Endodermal cell (in vitro differentiated cells): ENCODE results near the gene XYLT1. TPM values are rescaled to one million over a fixed set of nuclear protein-coding genes. Genes with fewer than 3 reads are reported as not detected.

ENCODE experiments used
- DNase-seq: peaks from one replicate; pipeline ENCODE4 v3.0.0-alpha.2; 2017
- H3K27ac ChIP-seq: 2 replicates; pipeline ENCODE4 v1.5.1; 2013; ENCODE audit warnings: mild to moderate bottlenecking, low read depth, low read length, moderate library complexity
- H3K27me3 ChIP-seq: 2 replicates; pipeline ENCODE4 v1.6.1; 2013; ENCODE audit warnings: mild to moderate bottlenecking, low read length, moderate library complexity; ENCODE audit not compliant: insufficient read depth, control insufficient read depth, poor library complexity, severe bottlenecking
- H3K36me3 ChIP-seq: 2 replicates; pipeline ENCODE4 v1.7.0; 2013; ENCODE audit warnings: mild to moderate bottlenecking, low read length, moderate library complexity; ENCODE audit not compliant: control insufficient read depth, insufficient read depth
- H3K4me1 ChIP-seq: one replicate; pipeline ENCODE4 v1.7.0; 2013; ENCODE audit warnings: low read length; ENCODE audit not compliant: control insufficient read depth, insufficient read depth
- H3K4me3 ChIP-seq: 2 replicates; pipeline ENCODE4 v1.5.1; 2013; ENCODE audit warnings: mild to moderate bottlenecking, low read length, moderate library complexity
- H3K9ac ChIP-seq: 2 replicates; pipeline ENCODE4 v1.6.1; 2013; ENCODE audit warnings: mild to moderate bottlenecking, low read length, moderate library complexity; ENCODE audit not compliant: poor library complexity, severe bottlenecking; ENCODE audit errors: extremely low read depth
- H3K9me3 ChIP-seq: 2 replicates; pipeline ENCODE4 v1.6.1; 2013; ENCODE audit warnings: mild to moderate bottlenecking, low read length, moderate library complexity; ENCODE audit not compliant: control insufficient read depth
- H3K27ac Mint-ChIP-seq: 2 replicates; pipeline ENCODE4 v1.8.0; 2020; ENCODE audit warnings: mixed read lengths
- H3K27me3 Mint-ChIP-seq: 2 replicates; pipeline ENCODE4 v1.8.0; 2021; ENCODE audit warnings: mild to moderate bottlenecking, mixed read lengths; ENCODE audit not compliant: insufficient read depth
- H3K36me3 Mint-ChIP-seq: 2 replicates; pipeline ENCODE4 v1.8.0; 2020; ENCODE audit warnings: low read depth, mixed read lengths
- H3K4me1 Mint-ChIP-seq: 2 replicates; pipeline ENCODE4 v1.8.0; 2020; ENCODE audit warnings: mixed read lengths
- H3K4me3 Mint-ChIP-seq: 2 replicates; pipeline ENCODE4 v1.8.0; 2020; ENCODE audit warnings: mild to moderate bottlenecking, moderate library complexity, mixed read lengths
- H3K9me3 Mint-ChIP-seq: 2 replicates; pipeline ENCODE4 v1.8.0; 2020; ENCODE audit warnings: mild to moderate bottlenecking, mixed read lengths
- WGBS, 2 experiments: methylation state at CpG; one replicate each; pipeline versions ENCODE4 v1.1.5 to v1.1.7; 2013; ENCODE audit warnings: missing lambda C conversion rate in 2 of 2, mixed read lengths in 1 of 2; ENCODE audit not compliant: insufficient coverage in 1 of 2, insufficient read length in 1 of 2; 5-methylcytosine and 5-hydroxymethylcytosine counted together
- total RNA-seq, 2 donors: library from RNA; stranded (reverse); fragmentation: NEBNext Ultra II Directional in 1 of 2; extraction: Animal tissue kit (Norgen Biotek cat#: 25700) in 1 of 2; gene quantifications; 2 replicates in 1 of 2; 3 replicates in 1 of 2; pipeline ENCODE4 v1.2.1, GENCODE V29; 2021
- TF ChIP-seq, protein P1 (sequence below): fragments of 200-600 bp; sonication (generic); conservative IDR thresholded peaks from 2 replicates; pipeline ENCODE4 v1.5.0; 2021; ENCODE audit warnings: antibody characterized with exemption, mild to moderate bottlenecking

XYLT1 gene
- total RNA-seq, 2 donors from 2014 or later = 26.8 to 28.5 TPM

DNA sequence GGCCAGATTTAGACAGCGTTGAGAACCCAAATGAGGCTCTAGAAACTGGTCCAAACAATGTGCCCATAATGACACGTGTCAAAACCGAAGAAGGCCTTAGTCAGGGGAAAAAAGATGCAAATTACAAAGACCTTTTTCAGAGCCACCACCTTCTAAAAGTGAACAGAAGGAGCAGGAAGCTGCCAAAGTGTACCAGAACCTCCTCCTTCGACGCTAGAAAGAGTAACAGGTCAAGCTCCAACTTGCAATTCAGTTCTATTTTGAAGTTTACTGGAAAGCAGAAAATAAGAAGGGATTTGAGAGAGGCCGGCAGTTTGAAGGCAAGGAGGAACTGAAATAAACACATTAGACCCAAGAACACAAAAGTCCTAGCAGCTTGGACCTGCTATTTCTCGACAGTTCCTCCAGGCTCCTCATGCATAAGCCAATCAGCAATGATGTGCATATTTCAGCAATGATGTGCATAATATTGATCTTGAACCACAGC, 61.8 kb downstream of the XYLT1 start:
- H3K27ac ChIP-seq = no peak overlapping the region

DNA sequence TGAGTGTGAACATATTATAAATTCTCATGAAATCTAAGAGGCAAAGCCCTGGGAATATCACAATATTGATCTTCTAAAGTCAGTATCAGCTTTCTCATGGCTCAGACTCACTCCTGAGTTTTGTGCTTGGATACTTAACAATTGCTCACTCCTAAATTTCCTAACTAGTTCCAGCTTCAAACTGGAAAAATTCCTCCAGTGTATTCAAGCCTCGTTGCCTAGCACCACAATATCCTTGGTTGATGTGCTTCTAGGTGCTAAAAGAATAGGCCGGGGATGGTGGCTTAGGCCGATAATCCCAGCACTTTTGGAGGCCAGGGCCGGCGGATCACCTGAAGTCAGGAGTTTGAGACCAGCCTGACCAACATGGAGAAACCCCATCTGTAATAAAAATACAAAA, 62.5 kb downstream of the XYLT1 start:
- no peak for DNase-seq
- TF ChIP-seq, protein P1, sequence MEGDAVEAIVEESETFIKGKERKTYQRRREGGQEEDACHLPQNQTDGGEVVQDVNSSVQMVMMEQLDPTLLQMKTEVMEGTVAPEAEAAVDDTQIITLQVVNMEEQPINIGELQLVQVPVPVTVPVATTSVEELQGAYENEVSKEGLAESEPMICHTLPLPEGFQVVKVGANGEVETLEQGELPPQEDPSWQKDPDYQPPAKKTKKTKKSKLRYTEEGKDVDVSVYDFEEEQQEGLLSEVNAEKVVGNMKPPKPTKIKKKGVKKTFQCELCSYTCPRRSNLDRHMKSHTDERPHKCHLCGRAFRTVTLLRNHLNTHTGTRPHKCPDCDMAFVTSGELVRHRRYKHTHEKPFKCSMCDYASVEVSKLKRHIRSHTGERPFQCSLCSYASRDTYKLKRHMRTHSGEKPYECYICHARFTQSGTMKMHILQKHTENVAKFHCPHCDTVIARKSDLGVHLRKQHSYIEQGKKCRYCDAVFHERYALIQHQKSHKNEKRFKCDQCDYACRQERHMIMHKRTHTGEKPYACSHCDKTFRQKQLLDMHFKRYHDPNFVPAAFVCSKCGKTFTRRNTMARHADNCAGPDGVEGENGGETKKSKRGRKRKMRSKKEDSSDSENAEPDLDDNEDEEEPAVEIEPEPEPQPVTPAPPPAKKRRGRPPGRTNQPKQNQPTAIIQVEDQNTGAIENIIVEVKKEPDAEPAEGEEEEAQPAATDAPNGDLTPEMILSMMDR = no peak
- H3K36me3 Mint-ChIP-seq = peaks cover 9% of the 10 kb centered on the region
- Histone ChIP-seq H3K4me3 (no peak overlapping the region), H3K4me1 (peaks cover 10% of the 10 kb centered on the region), H3K27ac (no peak overlapping the region), H3K9ac (no peak overlapping the region), H3K36me3 (no peaks in the 10 kb centered on the region), H3K9me3 (peaks cover 8% of the 10 kb centered on the region), H3K27me3 (no peaks in the 10 kb centered on the region)
- WGBS, 2 experiments = 94 to 100% methylated on average over 5 of the region's 5 CpGs
- no peaks in the 10 kb centered on the region for H3K27me3 Mint-ChIP-seq
- H3K4me1 Mint-ChIP-seq = peaks cover 31% of the 10 kb centered on the region
- no peak overlapping the region for H3K27ac Mint-ChIP-seq
- peaks cover 5% of the 10 kb centered on the region for H3K9me3 Mint-ChIP-seq
- no peak overlapping the region for H3K4me3 Mint-ChIP-seq

More for the DNA sequence above, 61.8 kb downstream of the XYLT1 start:
- Histone ChIP-seq H3K4me1 (peaks cover 5% of the 10 kb centered on the region), H3K9me3 (peaks cover 8% of the 10 kb centered on the region), H3K36me3 (no peaks in the 10 kb centered on the region), H3K9ac (no peak overlapping the region), H3K4me3 (no peak overlapping the region), H3K27me3 (no peaks in the 10 kb centered on the region)
- no peak for DNase-seq
- H3K27me3 Mint-ChIP-seq = no peaks in the 10 kb centered on the region
- TF ChIP-seq, protein P1 = no peak
- H3K36me3 Mint-ChIP-seq = peaks cover 9% of the 10 kb centered on the region
- peaks cover 28% of the 10 kb centered on the region for H3K4me1 Mint-ChIP-seq
- no peak overlapping the region for H3K27ac Mint-ChIP-seq
- 95 to 96% methylated on average over 7 of the region's 7 CpGs for WGBS, 2 experiments
- H3K9me3 Mint-ChIP-seq = peaks cover 5% of the 10 kb centered on the region
- H3K4me3 Mint-ChIP-seq = no peak overlapping the region

DNA sequence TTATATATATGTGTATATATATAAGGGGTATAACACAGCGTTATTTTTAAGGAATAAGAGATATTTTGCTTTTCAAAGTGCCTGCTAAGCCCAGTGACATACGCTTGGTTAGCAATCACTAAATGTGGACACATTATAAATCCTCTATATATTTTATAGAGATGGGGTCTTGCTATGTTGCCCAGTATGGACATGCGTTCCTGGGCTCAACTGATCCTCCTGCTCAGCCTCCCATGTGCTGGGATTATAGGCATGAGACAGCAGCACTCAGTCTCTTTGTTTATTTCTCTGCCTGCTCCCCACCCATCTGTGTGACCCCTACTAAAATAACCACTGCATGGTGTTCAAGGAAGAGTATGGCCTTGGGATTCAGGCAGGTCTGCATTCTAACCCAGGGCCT, 63.4 kb downstream of the XYLT1 start:
- WGBS, 2 experiments = 92 to 100% methylated on average over 1 to 2 of the region's 3 CpGs
- TF ChIP-seq, protein P1 = no peak

More for the DNA sequence above, 63.4 kb downstream of the XYLT1 start:
- H3K4me1 Mint-ChIP-seq = peaks cover 29% of the 10 kb centered on the region
- Histone ChIP-seq H3K4me1 (peaks cover 14% of the 10 kb centered on the region), H3K36me3 (no peaks in the 10 kb centered on the region), H3K27me3 (no peaks in the 10 kb centered on the region), H3K27ac (no peak overlapping the region), H3K4me3 (no peak overlapping the region), H3K9me3 (peaks cover 8% of the 10 kb centered on the region), H3K9ac (no peak overlapping the region)
- H3K4me3 Mint-ChIP-seq = no peak overlapping the region
- no peak for DNase-seq
- peaks cover 9% of the 10 kb centered on the region for H3K36me3 Mint-ChIP-seq
- no peak overlapping the region for H3K27ac Mint-ChIP-seq
- H3K9me3 Mint-ChIP-seq = peaks cover 5% of the 10 kb centered on the region
- H3K27me3 Mint-ChIP-seq = no peaks in the 10 kb centered on the region
